NCI-H2196 treated with DMSO at 0.1 percent for 48 hours (cell line): ENCODE results near the gene HPCAL4.
A peak's percentile ranks its signal among the peaks of the same experiment; 100 is the strongest.

Experiments
- DNase-seq: peaks from one replicate; lab custom pipeline; 2025; ENCODE audit not compliant: unreplicated experiment; lab: John Stamatoyannopoulos, UW

HPCAL4 gene

GRCh38 chr1:39678889-39679288 lies 12.3 kb downstream of the HPCAL4 start:
- DNase-seq = no peak

- no peak for DNase-seq
Observed at GRCh38 chr1:39677645-39678044, 13.6 kb downstream of the HPCAL4 start.

- DNase-seq = no peak
Observed at GRCh38 chr1:39676948-39677548, 14.2 kb downstream of the HPCAL4 start.

- DNase-seq = no peak
Observed at GRCh38 chr1:39675220-39675619, 16.0 kb downstream of the HPCAL4 start.

- DNase-seq = no peak
Observed at GRCh38 chr1:39673215-39673614, 18.0 kb downstream of the HPCAL4 start.

GRCh38 chr1:39672551-39672947 lies 18.7 kb downstream of the HPCAL4 start:
- DNase-seq = no peak

- no peak for DNase-seq
Observed at GRCh38 chr1:39671793-39672550, 19.3 kb downstream of the HPCAL4 start, which contains the start of gene NT5C1A. TSS of gene NT5C1A (minus strand) at chr1:39672107. CDS start at chr1:39672038, 69 bp downstream.

- DNase-seq = no peak
Observed at GRCh38 chr1:39671433-39671792, 19.8 kb downstream of the HPCAL4 start.

- no peak for DNase-seq
Observed at GRCh38 chr1:39670689-39671088, 20.5 kb downstream of the HPCAL4 start.

- no peak for DNase-seq
Observed at GRCh38 chr1:39668894-39669293, 22.3 kb downstream of the HPCAL4 start.

- no peak for DNase-seq
Observed at GRCh38 chr1:39668111-39668510, 23.1 kb downstream of the HPCAL4 start.

GRCh38 chr1:39666772-39667171 lies 24.5 kb downstream of the HPCAL4 start:
- DNase-seq = no peak

- no peak for DNase-seq
Observed at GRCh38 chr1:39663559-39663958, 27.7 kb downstream of the HPCAL4 start.

- DNase-seq = no peak
Observed at GRCh38 chr1:39662861-39663260, 28.4 kb downstream of the HPCAL4 start.

GRCh38 chr1:39659538-39659937 lies 31.7 kb downstream of the HPCAL4 start:
- no peak for DNase-seq

- DNase-seq = no peak
Observed at GRCh38 chr1:39659110-39659509, 32.1 kb downstream of the HPCAL4 start.

- no peak for DNase-seq
Observed at GRCh38 chr1:39657923-39658485, 33.2 kb downstream of the HPCAL4 start.

GRCh38 chr1:39657402-39657801 lies 33.8 kb downstream of the HPCAL4 start:
- DNase-seq = no peak

- DNase-seq = no peak
Observed at GRCh38 chr1:39656391-39656790, 34.8 kb downstream of the HPCAL4 start.

- DNase-seq = no peak
Observed at GRCh38 chr1:39655578-39656268, 35.5 kb downstream of the HPCAL4 start.

- DNase-seq = no peak
Observed at GRCh38 chr1:39654291-39654690, 36.9 kb downstream of the HPCAL4 start.

- peak; percentile 67 for DNase-seq
Observed at GRCh38 chr1:39653546-39654031, 37.6 kb downstream of the HPCAL4 start.
